Thoracic aorta (tissue), 2 donors: ENCODE measurements around the gene SYNE1. TPM values are rescaled to one million over a fixed set of nuclear protein-coding genes. Genes with fewer than 3 reads are reported as not detected.
"Not testable (repeated sequence)": the region's sequence is repeated elsewhere in the genome, so short reads cannot be mapped to it uniquely, and the experiment has no call there.

Experiments used
- ATAC-seq: fragments of 150-250 bp; one replicate; pipeline ENCODE4 v1.8.0; 2017; ENCODE audit warnings: low read depth; ENCODE audit not compliant: insufficient number of reproducible peaks, low FRiP score
- DNase-seq: peaks from one replicate; pipeline ENCODE4 v3.0.0-alpha.2; 2020; ENCODE audit warnings: low spot score
- H3K27ac ChIP-seq, 2 donors: fragments of 200-600 bp; sonication (generic); 1 replicate in 1 of 2; 2 replicates in 1 of 2; pipeline ENCODE4 v1.5.1; 2016; ENCODE audit warnings: mild to moderate bottlenecking in 2 of 2, moderate library complexity in 2 of 2
- H3K27me3 ChIP-seq: fragments of 200-600 bp; sonication (generic); replicated peaks from 2 replicates; pipeline ENCODE4 v1.6.0; 2016; ENCODE audit warnings: mild to moderate bottlenecking; ENCODE audit not compliant: insufficient read depth
- H3K36me3 ChIP-seq: fragments of 200-600 bp; sonication (generic); one replicate; pipeline ENCODE4 v1.5.1; 2016
- H3K4me1 ChIP-seq, 2 donors: fragments of 200-600 bp; sonication (generic); 1 replicate in 1 of 2; 2 replicates in 1 of 2; pipeline versions ENCODE4 v1.5.1 to v1.6.0; 2016; ENCODE audit warnings: low read depth in 2 of 2, mild to moderate bottlenecking in 1 of 2; ENCODE audit not compliant: control insufficient read depth in 1 of 2
- H3K4me3 ChIP-seq: fragments of 200-600 bp; sonication (generic); 2 replicates; pipeline ENCODE4 v1.5.1; 2016; ENCODE audit warnings: mild to moderate bottlenecking
- H3K9me3 ChIP-seq: fragments of 200-600 bp; sonication (generic); 2 replicates; pipeline ENCODE4 v1.5.1; 2016
- total RNA-seq, 2 donors: library from RNA; depleted of rRNA; stranded (reverse); fragments of >200 nt; gene quantifications; one replicate each; pipeline versions ENCODE4 v1.1.0 to v1.2.3, GENCODE V29; 2016
- TF ChIP-seq, protein P1 (sequence below): fragments of 200-600 bp; sonication (generic); IDR thresholded peaks from one replicate; pipeline ENCODE4 v1.5.1; 2019; ENCODE audit warnings: antibody characterized with exemption

Gene SYNE1
- total RNA-seq = 100 to 1,000 TPM; 462 to 552 TPM

DNA sequence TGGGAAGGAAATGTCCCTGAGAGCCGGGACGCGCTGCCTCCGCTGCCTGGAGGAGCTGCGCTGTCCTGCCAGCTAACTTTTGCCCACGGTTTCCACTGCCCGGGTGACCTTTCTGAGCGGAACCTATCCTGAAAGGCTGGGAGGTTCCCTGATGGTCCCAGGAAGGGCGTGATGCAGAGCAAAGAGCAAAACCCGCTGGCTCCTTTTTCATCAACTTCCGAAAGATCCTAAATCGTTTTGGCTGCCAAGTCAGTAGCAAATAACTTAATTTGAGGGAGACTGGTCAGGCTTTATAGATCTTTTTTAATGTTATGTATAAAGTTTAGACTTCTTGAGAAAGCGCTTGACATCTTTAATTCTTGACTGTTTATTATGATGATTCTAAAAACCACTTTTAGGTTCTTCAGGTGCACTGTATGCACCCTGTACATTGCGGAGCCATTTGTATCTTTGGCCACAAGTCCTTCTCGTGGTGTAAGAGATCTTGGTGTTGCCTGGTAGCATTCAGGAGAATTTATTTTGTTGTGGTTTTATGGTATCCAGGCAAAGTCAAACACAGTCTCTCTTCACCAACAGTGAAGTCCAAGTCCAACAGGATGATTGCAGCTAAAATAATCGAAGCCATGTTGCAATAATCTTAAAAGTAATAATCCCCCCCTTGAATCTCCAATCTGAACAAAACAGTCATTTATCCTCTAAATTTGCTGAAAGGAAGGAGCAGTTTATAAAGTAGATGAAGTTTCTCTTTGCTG, at the start of gene SYNE1:
SYNE1 (minus strand) TSS at position 67 of the 752 bp plus-strand sequence. CDS start 9,031 bp downstream, outside the sequence.
- no peak for ATAC-seq
- Histone ChIP-seq H3K36me3 (no peaks in the 10 kb centered on the region), H3K4me1 (peaks cover 0 to 9% of the 10 kb centered on the region in 2 donors), H3K9me3 (no peaks in the 10 kb centered on the region), H3K27ac (no peak within 1 kb of the TSS), H3K27me3 (no peaks in the 10 kb centered on the region), H3K4me3 (peak within 1 kb of the TSS; percentile 80)
- TF ChIP-seq, protein P1, sequence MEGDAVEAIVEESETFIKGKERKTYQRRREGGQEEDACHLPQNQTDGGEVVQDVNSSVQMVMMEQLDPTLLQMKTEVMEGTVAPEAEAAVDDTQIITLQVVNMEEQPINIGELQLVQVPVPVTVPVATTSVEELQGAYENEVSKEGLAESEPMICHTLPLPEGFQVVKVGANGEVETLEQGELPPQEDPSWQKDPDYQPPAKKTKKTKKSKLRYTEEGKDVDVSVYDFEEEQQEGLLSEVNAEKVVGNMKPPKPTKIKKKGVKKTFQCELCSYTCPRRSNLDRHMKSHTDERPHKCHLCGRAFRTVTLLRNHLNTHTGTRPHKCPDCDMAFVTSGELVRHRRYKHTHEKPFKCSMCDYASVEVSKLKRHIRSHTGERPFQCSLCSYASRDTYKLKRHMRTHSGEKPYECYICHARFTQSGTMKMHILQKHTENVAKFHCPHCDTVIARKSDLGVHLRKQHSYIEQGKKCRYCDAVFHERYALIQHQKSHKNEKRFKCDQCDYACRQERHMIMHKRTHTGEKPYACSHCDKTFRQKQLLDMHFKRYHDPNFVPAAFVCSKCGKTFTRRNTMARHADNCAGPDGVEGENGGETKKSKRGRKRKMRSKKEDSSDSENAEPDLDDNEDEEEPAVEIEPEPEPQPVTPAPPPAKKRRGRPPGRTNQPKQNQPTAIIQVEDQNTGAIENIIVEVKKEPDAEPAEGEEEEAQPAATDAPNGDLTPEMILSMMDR = no peak
- no peak for DNase-seq

GRCh38 chr6:152685819-152686218, 48.7 kb upstream of the SYNE1 start:
- TF ChIP-seq, protein P1 = no peak
- H3K4me3 ChIP-seq = no peak overlapping the region
- no peak for ATAC-seq
- H3K27ac ChIP-seq = no peak overlapping the region
- H3K36me3 ChIP-seq = no peaks in the 10 kb centered on the region
- no peaks in the 10 kb centered on the region for H3K4me1 ChIP-seq
- no peak for DNase-seq
- no peaks in the 10 kb centered on the region for H3K27me3 ChIP-seq
- H3K9me3 ChIP-seq = no peaks in the 10 kb centered on the region

- ATAC-seq, H3K27ac ChIP-seq, DNase-seq, H3K4me1 ChIP-seq, H3K9me3 ChIP-seq, H3K36me3 ChIP-seq, H3K27me3 ChIP-seq, H3K4me3 ChIP-seq: not testable (repeated sequence)
Observed at GRCh38 chr6:152682935-152683334, 45.8 kb upstream of the SYNE1 start.

DNA sequence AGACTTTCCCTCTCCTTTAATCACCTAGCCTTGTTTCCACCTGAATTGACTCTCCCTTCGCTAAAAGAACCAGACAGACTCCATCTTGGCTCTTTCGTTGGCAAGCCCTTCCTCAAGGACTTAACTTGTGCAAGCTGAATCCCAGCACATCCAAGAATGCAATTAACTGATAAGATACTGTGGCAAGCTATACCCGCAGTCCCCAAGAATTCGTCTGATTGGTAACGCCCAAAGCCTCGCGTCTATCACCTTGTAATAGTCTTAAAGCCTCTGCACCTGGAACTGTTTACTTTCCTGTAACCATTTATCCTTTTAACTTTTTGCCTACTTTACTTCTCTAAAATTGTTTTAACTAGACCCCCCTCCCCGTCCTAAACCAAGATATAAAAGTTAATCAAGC, 45.0 kb upstream of the SYNE1 start:
- no peak overlapping the region for H3K4me3 ChIP-seq
- H3K27me3 ChIP-seq = no peaks in the 10 kb centered on the region
- DNase-seq = no peak
- TF ChIP-seq, protein P1 = no peak
- no peaks in the 10 kb centered on the region for H3K9me3 ChIP-seq
- H3K4me1 ChIP-seq = no peaks in the 10 kb centered on the region
- no peak for ATAC-seq
- H3K36me3 ChIP-seq = no peaks in the 10 kb centered on the region
- H3K27ac ChIP-seq = no peak overlapping the region

DNA sequence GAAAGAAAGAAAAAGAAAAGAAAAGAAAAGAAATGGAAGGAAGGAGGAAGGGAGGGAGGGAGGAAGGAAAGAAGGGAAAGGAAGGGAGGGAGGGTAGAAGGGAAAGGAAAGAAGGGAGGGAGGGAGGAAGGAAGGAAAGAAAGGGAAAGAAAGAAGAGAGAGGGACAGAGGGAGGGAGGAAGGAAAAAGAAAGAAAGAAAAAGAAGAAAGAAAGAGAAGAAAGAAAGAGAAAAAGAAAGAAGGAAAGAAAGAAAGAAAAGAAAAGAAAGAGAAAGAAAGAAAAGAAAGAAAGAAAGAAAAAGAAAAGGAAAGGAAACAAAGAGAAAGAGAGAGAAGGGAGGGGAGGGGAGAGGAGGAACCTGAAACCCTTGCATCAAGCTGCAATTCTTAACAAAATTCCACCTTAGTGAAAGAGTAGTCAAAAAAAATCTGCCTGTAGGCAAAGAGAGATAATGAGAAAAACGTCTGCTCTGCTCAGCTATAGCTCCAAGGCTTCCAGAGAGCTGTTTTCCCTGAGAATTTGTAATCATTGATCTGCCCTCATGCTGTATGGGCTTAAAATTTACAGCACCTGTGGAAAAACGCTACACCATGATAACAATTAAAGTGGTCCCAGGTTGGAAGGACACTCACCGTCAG, 43.8 kb upstream of the SYNE1 start:
- Histone ChIP-seq H3K4me3 (no peak overlapping the region), H3K27me3 (no peaks in the 10 kb centered on the region), H3K36me3 (no peaks in the 10 kb centered on the region), H3K4me1 (no peaks in the 10 kb centered on the region), H3K27ac (no peak overlapping the region), H3K9me3 (no peaks in the 10 kb centered on the region)
- DNase-seq (no peak), ATAC-seq (no peak)
- TF ChIP-seq, protein P1 = no peak
